Spleen (tissue), 7 donors: ENCODE data around the gene FA2H.

Source experiments
- CTCF ChIP-seq, 11 experiments: fragments of 200-600 bp in 7 of 11; fragments of 450-650 bp in 4 of 11; sonication (generic) in 4 of 11; IDR thresholded peaks in 8 of 11; conservative IDR thresholded peaks in 3 of 11; 1 replicate in 7 of 11; 2 replicates in 4 of 11; pipeline versions ENCODE4 v1.4.0 to v1.8.0; 2016 to 2021; ENCODE audit warnings: antibody characterized with exemption in 11 of 11, inconsistent platforms in 4 of 11, mild to moderate bottlenecking in 1 of 11
- POLR2A ChIP-seq, 3 donors: fragments of 450-650 bp; IDR thresholded peaks; one replicate each; pipeline ENCODE4 v1.5.1; 2017; ENCODE audit warnings: antibody characterized with exemption in 3 of 3, mild to moderate bottlenecking in 1 of 3
- POLR2AphosphoS5 ChIP-seq, 3 donors: sonication (generic); formaldehyde crosslinking; IDR thresholded peaks; one replicate each; pipeline ENCODE4 v1.5.1; 2017; ENCODE audit warnings: antibody characterized with exemption in 3 of 3
- donor health status: DM: no; HTN: no; CAD: no; lungs with moderate emphysema.
- donor health status: DM: no; HTN: no; CAD: no.
- donor health status: DM: no; HTN: no; CAD: no.

GRCh38 chr16:74817851-74818250, 43.2 kb upstream of the FA2H start:
- TF ChIP-seq POLR2A (IDR thresholded peaks at IDR 0.05) (no peak), CTCF (IDR thresholded peaks at IDR 0.05 in 8 of 11, conservative IDR thresholded peaks at IDR 0.05 in 3 of 11) (no peak), POLR2AphosphoS5 (IDR thresholded peaks at IDR 0.05) (no peak)
